ENCODE measurements around the gene ADGRG6. TPM values are rescaled to one million over a fixed set of nuclear protein-coding genes. Genes with fewer than 3 reads are reported as not detected.

Gene ADGRG6
- total and polyA plus RNA-seq, 2 of the 8 experiments (the other 6 are each of a cell fraction or from before 2014, with no cell fraction given): 1.1 to 6.2 TPM

DNA sequence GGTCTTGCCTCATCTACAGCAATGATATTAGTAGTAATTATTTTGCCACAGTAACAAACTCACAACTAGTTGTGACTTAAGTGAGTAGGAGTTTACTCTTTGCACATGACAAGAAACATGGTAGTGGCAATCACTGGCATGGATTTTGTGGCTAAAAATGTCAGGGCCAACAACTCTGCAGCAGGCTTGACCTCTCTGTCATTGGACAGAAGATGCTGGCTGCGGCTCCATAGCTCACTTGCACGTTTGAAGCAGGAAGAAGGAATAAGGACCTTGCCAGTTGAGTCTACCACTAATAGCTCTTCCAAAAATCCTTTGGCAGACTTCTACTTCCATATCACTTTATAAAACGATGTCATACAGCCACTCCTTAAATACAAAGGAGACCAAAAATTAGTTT, 117.3 kb downstream of the ADGRG6 start:
- no peak overlapping the region for H2BK15ac ChIP-seq (ENCODE audit: low read length)
- H3K79me2 ChIP-seq (ENCODE audit: control insufficient read depth in 1 of 2, insufficient read depth in 2 of 2, low read length in 2 of 2): no peaks in the 10 kb centered on the region
- H3K36me3 ChIP-seq (ENCODE audit: control insufficient read depth in 2 of 4, insufficient read depth in 4 of 4, low read length in 3 of 4): no peaks in the 10 kb centered on the region
- no peak overlapping the region for H3K14ac ChIP-seq (ENCODE audit: insufficient read length)
- 90% methylated on average over 3 of the region's 3 CpGs; no CpG with 5 or more reads in 1 of the 2 experiments for WGBS, 2 experiments (ENCODE audit: extremely low coverage in 1 of 2, insufficient coverage in 1 of 2, insufficient read length in 1 of 2, insufficient replicate concordance in 2 of 2, low coverage in 1 of 2, low lambda C conversion rate in 2 of 2, missing lambda C conversion rate in 1 of 2)
- peaks cover 0 to 4% (median 1%) of the 10 kb centered on the region in 4 experiments; a peak in 2 of 7 replicates for H3K4me1 ChIP-seq (replicated peaks in 1 of 4; ENCODE audit: control insufficient read depth in 3 of 4, insufficient read depth in 4 of 4, low read length in 3 of 4)
- no peak overlapping the region for H3K56ac ChIP-seq (replicated peaks; ENCODE audit: insufficient read length, low read depth, low read length)
- no peak overlapping the region for H3K4ac ChIP-seq (replicated peaks; ENCODE audit: insufficient read length, low read depth, low read length)
- H3K79me1 ChIP-seq (ENCODE audit: low read depth, low read length): no peaks in the 10 kb centered on the region
- no peak overlapping the region for H2BK5ac ChIP-seq (ENCODE audit: low read depth, low read length)
- H3K4me2 ChIP-seq (ENCODE audit: insufficient read depth in 1 of 2, low read depth in 2 of 2, low read length in 2 of 2): no peak overlapping the region
- H2AK5ac ChIP-seq (ENCODE audit: low read depth, low read length): no peak overlapping the region
- POLR2A ChIA-PET (ENCODE audit: partially characterized antibody): no interaction called here
- H3K9ac ChIP-seq (replicated peaks in 1 of 4; ENCODE audit: extremely low read depth in 1 of 4, low read depth in 3 of 4, low read length in 3 of 4): no peak overlapping the region
- no peak overlapping the region for H2BK120ac ChIP-seq (replicated peaks; ENCODE audit: low read depth, low read length)
- H3K9me3 ChIP-seq (ENCODE audit: insufficient read depth in 2 of 2, low read depth in 1 of 2, low read length in 1 of 2): no peaks in the 10 kb centered on the region
- H3K23ac ChIP-seq (ENCODE audit: insufficient read length): no peak overlapping the region
- no peak overlapping the region for H2BK20ac ChIP-seq (ENCODE audit: low read length)
- H3K23me2 ChIP-seq (ENCODE audit: low read depth, low read length): no peaks in the 10 kb centered on the region
- H4K5ac ChIP-seq (ENCODE audit: insufficient read length, low read depth, low read length): no peak overlapping the region
- CTCF ChIA-PET (ENCODE audit: partially characterized antibody): interaction anchor here (0.7 kb wide), 1 partner anchor 56 kb away, joined by 3 read pairs; no protein-coding TSS in a partner anchor
- no peaks in the 10 kb centered on the region for H4K20me1 ChIP-seq (replicated peaks in 1 of 2; ENCODE audit: control insufficient read depth in 1 of 2, insufficient read depth in 2 of 2, low read length in 2 of 2)
- H3K27ac ChIP-seq (ENCODE audit: low read depth, low read length): no peak overlapping the region
- no peaks in the 10 kb centered on the region for H3K27me3 ChIP-seq (replicated peaks in 1 of 4; ENCODE audit: control insufficient read depth in 3 of 4, extremely low read depth in 1 of 4, insufficient read depth in 3 of 4, low read length in 3 of 4)
- H3K4me3 ChIP-seq (ENCODE audit: extremely low read depth in 1 of 4, insufficient read depth in 2 of 4, low read depth in 3 of 4, low read length in 4 of 4): no peak overlapping the region
- FAIRE-seq (no peak), DNase-seq (ENCODE audit: low read depth in 1 of 2, low spot score in 2 of 2) (no peak)
- no peak overlapping the region for H2AFZ ChIP-seq (ENCODE audit: low read length)
- no peak overlapping the region for H2BK12ac ChIP-seq (ENCODE audit: low read depth, low read length)
- H4K91ac ChIP-seq (replicated peaks; ENCODE audit: insufficient read length, low read length): no peak overlapping the region
- no peak for TF ChIP-seq RXRA (IDR thresholded peaks at IDR 0.05; ENCODE audit: insufficient read depth, low read depth, low read length)
- no peak overlapping the region for H4K8ac ChIP-seq (ENCODE audit: extremely low read depth, insufficient read depth, low read length)
- H3K18ac ChIP-seq (ENCODE audit: extremely low read depth, low read length): no peak overlapping the region

All from H1 (cell line).